Measurements from ENCODE around the gene FARP2. TPM values are rescaled to one million over a fixed set of nuclear protein-coding genes. Genes with fewer than 3 reads are reported as not detected.

The FARP2 gene
- total RNA-seq, 1 experiment from 2014 or later, result 37.2 TPM

DNA sequence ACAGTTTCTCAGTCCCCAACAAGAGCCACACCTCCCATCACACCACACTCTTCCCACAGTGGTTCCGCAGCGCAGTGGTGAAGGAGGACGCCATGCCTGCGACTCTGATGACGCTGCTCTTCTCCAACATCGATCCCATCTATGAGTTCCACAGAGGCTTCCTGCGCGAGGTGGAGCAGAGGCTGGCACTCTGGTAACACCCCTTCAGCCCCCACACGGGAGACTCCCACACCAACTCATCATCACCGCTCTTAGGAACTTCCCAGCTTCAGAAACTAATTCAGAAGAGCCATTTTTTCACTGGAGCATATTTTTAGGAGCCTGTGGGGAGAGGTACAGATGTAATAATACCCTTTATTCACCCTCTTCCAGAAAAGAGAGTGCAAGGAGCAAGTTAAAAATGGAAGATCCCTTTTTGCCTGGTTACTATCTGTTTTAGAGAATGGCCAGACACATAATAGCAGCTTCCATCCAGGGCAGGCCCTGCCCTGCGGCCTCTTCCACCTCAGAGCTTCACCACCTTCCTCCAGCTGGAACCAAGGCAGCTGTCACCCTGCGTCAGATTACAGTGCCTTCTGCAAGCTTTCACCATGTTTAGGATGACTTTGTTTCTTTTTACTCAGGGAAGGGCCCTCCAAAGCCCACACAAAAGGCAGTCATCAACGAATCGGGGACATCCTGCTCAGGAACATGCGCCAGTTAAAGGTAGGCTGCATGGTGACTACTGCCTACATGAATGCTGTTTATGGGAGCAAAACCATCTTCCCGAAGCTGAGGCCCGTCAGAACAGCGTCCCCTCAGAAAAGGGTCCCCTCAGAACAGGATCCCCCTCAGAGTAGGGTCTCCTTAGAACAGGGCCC, 107.4 kb downstream of the FARP2 start:
- Histone ChIP-seq H3K4me3 (ENCODE audit: low read depth, low read length) (no peak overlapping the region), H3K4me1 (no peaks in the 10 kb centered on the region), H3K9me3 (no peaks in the 10 kb centered on the region), H3K27me3 (replicated peaks; ENCODE audit: control insufficient read depth, insufficient read depth, low read length) (no peaks in the 10 kb centered on the region), H3K36me3 (ENCODE audit: control insufficient read depth, insufficient read depth, low read length) (no peaks in the 10 kb centered on the region)
- POLR2A ChIA-PET, result no interaction called here
- no TSS peak for BruUV-seq (replicated peaks)
- Mint-ChIP-seq H3K4me1 (ENCODE audit: low read depth, unreplicated experiment) (no peaks in the 10 kb centered on the region), H3K27ac (ENCODE audit: unreplicated experiment) (no peak overlapping the region), H3K9me3 (ENCODE audit: unreplicated experiment) (no peaks in the 10 kb centered on the region), H3K27me3 (ENCODE audit: insufficient read depth, unreplicated experiment) (no peaks in the 10 kb centered on the region), H3K36me3 (ENCODE audit: insufficient read depth, unreplicated experiment) (no peaks in the 10 kb centered on the region), H3K4me3 (ENCODE audit: unreplicated experiment) (no peak overlapping the region)
- TF ChIP-seq CTCF (IDR thresholded peaks at IDR 0.05; ENCODE audit: insufficient read depth in 1 of 2, low read depth in 1 of 2, low read length in 1 of 2, severe bottlenecking in 1 of 2, unreplicated experiment in 1 of 2), result no peak
- intact Hi-C loops (cut with micrococcal nuclease; ENCODE audit: unreplicated experiment), result no loop called here
- DNase-seq, result no peak
- CTCF ChIA-PET, result no interaction called here

- Mint-ChIP-seq H3K9me3 (ENCODE audit: unreplicated experiment) (no peaks in the 10 kb centered on the region), H3K36me3 (ENCODE audit: insufficient read depth, unreplicated experiment) (no peaks in the 10 kb centered on the region), H3K27ac (ENCODE audit: unreplicated experiment) (no peak overlapping the region), H3K27me3 (ENCODE audit: insufficient read depth, unreplicated experiment) (no peaks in the 10 kb centered on the region), H3K4me1 (ENCODE audit: low read depth, unreplicated experiment) (no peaks in the 10 kb centered on the region), H3K4me3 (ENCODE audit: unreplicated experiment) (no peak overlapping the region)
- H3K36me3 ChIP-seq (ENCODE audit: control insufficient read depth, insufficient read depth, low read length), result no peaks in the 10 kb centered on the region
- DNase-seq, result no peak
- H3K27me3 ChIP-seq (replicated peaks; ENCODE audit: control insufficient read depth, insufficient read depth, low read length), result no peaks in the 10 kb centered on the region
- no peaks in the 10 kb centered on the region for H3K9me3 ChIP-seq
- BruUV-seq (replicated peaks), result no TSS peak
- TF ChIP-seq CTCF (IDR thresholded peaks at IDR 0.05; ENCODE audit: insufficient read depth in 1 of 2, low read depth in 1 of 2, low read length in 1 of 2, severe bottlenecking in 1 of 2, unreplicated experiment in 1 of 2), result no peak
- no peaks in the 10 kb centered on the region for H3K4me1 ChIP-seq
- no peak overlapping the region for H3K4me3 ChIP-seq (ENCODE audit: low read depth, low read length)
- ChIA-PET POLR2A (no interaction called here), CTCF (no interaction called here)
- intact Hi-C loops (cut with micrococcal nuclease; ENCODE audit: unreplicated experiment), result no loop called here
Observed at GRCh38 chr2:241465543-241465942, 109.5 kb downstream of the FARP2 start.

DNA sequence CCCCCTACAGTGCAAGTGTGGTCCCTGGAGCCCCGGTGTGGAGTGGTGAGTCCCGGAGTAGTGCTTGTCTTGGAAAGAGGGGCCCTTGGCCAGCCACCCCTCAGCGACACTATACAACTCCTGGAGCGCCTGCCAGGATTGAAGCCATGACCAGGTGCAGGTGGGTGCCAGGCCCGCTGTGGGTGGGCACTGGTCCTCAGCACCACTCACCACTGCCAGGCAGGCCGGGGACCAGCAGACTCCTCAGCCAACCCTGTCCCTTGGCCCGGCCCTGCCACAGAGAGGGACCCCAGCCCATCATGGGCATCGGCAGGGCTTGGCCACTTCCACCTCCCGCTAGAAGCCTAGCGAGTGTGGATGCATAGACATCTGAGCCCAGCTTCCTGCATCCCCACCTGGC, 110.1 kb downstream of the FARP2 start:
- no peak for DNase-seq
- H3K36me3 Mint-ChIP-seq (ENCODE audit: insufficient read depth, unreplicated experiment), result no peaks in the 10 kb centered on the region
- Histone ChIP-seq H3K27me3 (replicated peaks; ENCODE audit: control insufficient read depth, insufficient read depth, low read length) (no peaks in the 10 kb centered on the region), H3K9me3 (no peaks in the 10 kb centered on the region), H3K36me3 (ENCODE audit: control insufficient read depth, insufficient read depth, low read length) (no peaks in the 10 kb centered on the region), H3K4me3 (ENCODE audit: low read depth, low read length) (no peak overlapping the region), H3K4me1 (no peaks in the 10 kb centered on the region)
- CTCF ChIA-PET, result no interaction called here
- H3K27me3 Mint-ChIP-seq (ENCODE audit: insufficient read depth, unreplicated experiment), result no peaks in the 10 kb centered on the region
- POLR2A ChIA-PET, result no interaction called here
- no peaks in the 10 kb centered on the region for H3K9me3 Mint-ChIP-seq (ENCODE audit: unreplicated experiment)
- no peak for TF ChIP-seq CTCF (IDR thresholded peaks at IDR 0.05; ENCODE audit: insufficient read depth in 1 of 2, low read depth in 1 of 2, low read length in 1 of 2, severe bottlenecking in 1 of 2, unreplicated experiment in 1 of 2)
- intact Hi-C loops (cut with micrococcal nuclease; ENCODE audit: unreplicated experiment), result no loop called here
- BruUV-seq (replicated peaks), result no TSS peak
- no peak overlapping the region for H3K27ac Mint-ChIP-seq (ENCODE audit: unreplicated experiment)
- H3K4me3 Mint-ChIP-seq (ENCODE audit: unreplicated experiment), result no peak overlapping the region
- no peaks in the 10 kb centered on the region for H3K4me1 Mint-ChIP-seq (ENCODE audit: low read depth, unreplicated experiment)

All from Caco-2 (cell line).